SK-N-SH treated with all-trans-retinoic acid at 6 μM for 48 hours (cell line): ENCODE measurements around the gene ZNF697.

ENCODE experiments used
- ATAC-seq: fragments of 200-7000 bp; cut with Tn5 transposase; 3 replicates; pipeline ENCODE4 v1.9.1; 2020; ENCODE audit warnings: mild to moderate bottlenecking, moderate library complexity
- ARNTL ChIP-seq: fragments of 450-650 bp; formaldehyde crosslinking; IDR thresholded peaks from 2 replicates; pipeline ENCODE4 v1.5.0; 2020; ENCODE audit warnings: low read depth, mild to moderate bottlenecking, moderate library complexity, borderline replicate concordance
- BACH2 ChIP-seq: fragments of 250-450 bp; sonication (Bioruptor Pico); IDR thresholded peaks from 2 replicates; pipeline ENCODE4 v1.9.0; 2021; ENCODE audit warnings: mild to moderate bottlenecking, borderline replicate concordance
- CSDC2 ChIP-seq: fragments of 250-450 bp; sonication (Bioruptor Pico); IDR thresholded peaks from 2 replicates; pipeline ENCODE4 v1.5.0; 2020; ENCODE audit warnings: mild to moderate bottlenecking, moderate library complexity
- CSRNP3 ChIP-seq: fragments of 250-450 bp; sonication (Bioruptor Pico); IDR thresholded peaks from 2 replicates; pipeline ENCODE4 v1.5.1; 2021; ENCODE audit warnings: mild to moderate bottlenecking, moderate library complexity
- ESRRG ChIP-seq: fragments of 250-450 bp; sonication (Bioruptor Pico); IDR thresholded peaks from 2 replicates; pipeline ENCODE4 v1.6.1; 2021; ENCODE audit warnings: mild to moderate bottlenecking
- GLIS3 ChIP-seq: fragments of 250-450 bp; sonication (Bioruptor Pico); IDR thresholded peaks from 2 replicates; pipeline ENCODE4 v1.5.0; 2020; ENCODE audit warnings: mild to moderate bottlenecking, moderate library complexity
- ISL1 ChIP-seq: fragments of 250-450 bp; sonication (Bioruptor Pico); IDR thresholded peaks from 2 replicates; pipeline ENCODE4 v2.1.2; 2022; ENCODE audit warnings: mild to moderate bottlenecking, moderate library complexity
- POU6F1 ChIP-seq: fragments of 250-450 bp; sonication (Bioruptor Pico); IDR thresholded peaks from 2 replicates; pipeline ENCODE4 v1.8.0; 2021; ENCODE audit warnings: low read depth, mild to moderate bottlenecking, moderate library complexity, borderline replicate concordance
- PPARA ChIP-seq: fragments of 250-450 bp; sonication (Bioruptor Pico); IDR thresholded peaks from 2 replicates; pipeline ENCODE4 v1.5.0; 2020; ENCODE audit warnings: mild to moderate bottlenecking, borderline replicate concordance
- RARB ChIP-seq: fragments of 250-450 bp; sonication (Bioruptor Pico); IDR thresholded peaks from 2 replicates; pipeline ENCODE4 v1.8.0; 2021; ENCODE audit warnings: mild to moderate bottlenecking, moderate library complexity
- SNAI2 ChIP-seq: fragments of 250-450 bp; sonication (Bioruptor Pico); IDR thresholded peaks from 2 replicates; pipeline ENCODE4 v1.5.0; 2020; ENCODE audit warnings: mild to moderate bottlenecking, moderate library complexity
- TCF4 ChIP-seq: fragments of 250-450 bp; sonication (Bioruptor Pico); IDR thresholded peaks from 2 replicates; pipeline ENCODE4 v1.8.0; 2021; ENCODE audit warnings: mild to moderate bottlenecking, moderate library complexity, borderline replicate concordance
- TOX ChIP-seq: fragments of 250-450 bp; sonication (Bioruptor Pico); IDR thresholded peaks from 2 replicates; pipeline ENCODE4 v1.8.0; 2021; ENCODE audit warnings: mild to moderate bottlenecking, moderate library complexity, borderline replicate concordance
- ZC3H10 ChIP-seq: fragments of 250-450 bp; sonication (Bioruptor Pico); IDR thresholded peaks from 2 replicates; pipeline ENCODE4 v1.5.1; 2021; ENCODE audit warnings: mild to moderate bottlenecking, moderate library complexity
- ZFP3 ChIP-seq: fragments of 250-450 bp; sonication (Bioruptor Pico); IDR thresholded peaks from 2 replicates; pipeline ENCODE4 v1.5.0; 2020; ENCODE audit warnings: mild to moderate bottlenecking, moderate library complexity
- ZNF565 ChIP-seq: fragments of 450-650 bp; formaldehyde crosslinking; conservative IDR thresholded peaks from 2 replicates; pipeline ENCODE4 v1.5.0; 2020; ENCODE audit warnings: low read depth, mild to moderate bottlenecking, moderate library complexity
- ZNF8 ChIP-seq: fragments of 450-650 bp; formaldehyde crosslinking; IDR thresholded peaks from 2 replicates; pipeline ENCODE4 v1.5.0; 2020; ENCODE audit warnings: mild to moderate bottlenecking, moderate library complexity
- TF ChIP-seq, protein P1 (sequence below): fragments of 250-450 bp; sonication (Bioruptor Pico); IDR thresholded peaks from 2 replicates; pipeline ENCODE4 v1.5.1; 2020; ENCODE audit warnings: low read depth, mild to moderate bottlenecking, moderate library complexity
- TF ChIP-seq, protein P2 (sequence below): fragments of 250-450 bp; sonication (Bioruptor Pico); IDR thresholded peaks from 2 replicates; pipeline ENCODE4 v1.8.0; 2020; ENCODE audit warnings: mild to moderate bottlenecking, moderate library complexity, borderline replicate concordance
- TF ChIP-seq, protein P3 (sequence below): fragments of 250-450 bp; sonication (Bioruptor Pico); IDR thresholded peaks from 2 replicates; pipeline ENCODE4 v1.5.0; 2020; ENCODE audit warnings: mild to moderate bottlenecking, moderate library complexity

The ZNF697 gene

GRCh38 chr1:119636491-119637089 is 11.5 kb downstream of the ZNF697 start:
- TF ChIP-seq ARNTL (CRISPR knock-in tag): no peak
- TF ChIP-seq PPARA: no peak
- no peak for TF ChIP-seq RARB (CRISPR knock-in tag)
- TF ChIP-seq, protein P1, sequence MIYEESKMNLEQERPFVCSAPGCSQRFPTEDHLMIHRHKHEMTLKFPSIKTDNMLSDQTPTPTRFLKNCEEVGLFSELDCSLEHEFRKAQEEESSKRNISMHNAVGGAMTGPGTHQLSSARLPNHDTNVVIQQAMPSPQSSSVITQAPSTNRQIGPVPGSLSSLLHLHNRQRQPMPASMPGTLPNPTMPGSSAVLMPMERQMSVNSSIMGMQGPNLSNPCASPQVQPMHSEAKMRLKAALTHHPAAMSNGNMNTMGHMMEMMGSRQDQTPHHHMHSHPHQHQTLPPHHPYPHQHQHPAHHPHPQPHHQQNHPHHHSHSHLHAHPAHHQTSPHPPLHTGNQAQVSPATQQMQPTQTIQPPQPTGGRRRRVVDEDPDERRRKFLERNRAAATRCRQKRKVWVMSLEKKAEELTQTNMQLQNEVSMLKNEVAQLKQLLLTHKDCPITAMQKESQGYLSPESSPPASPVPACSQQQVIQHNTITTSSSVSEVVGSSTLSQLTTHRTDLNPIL: no peak
- no peak for TF ChIP-seq ESRRG (CRISPR knock-in tag)
- TF ChIP-seq ZC3H10 (CRISPR knock-in tag): no peak
- TF ChIP-seq TCF4 (CRISPR knock-in tag): no peak
- TF ChIP-seq POU6F1 (CRISPR knock-in tag): no peak
- TF ChIP-seq ZNF8: no peak
- TF ChIP-seq, protein P2, sequence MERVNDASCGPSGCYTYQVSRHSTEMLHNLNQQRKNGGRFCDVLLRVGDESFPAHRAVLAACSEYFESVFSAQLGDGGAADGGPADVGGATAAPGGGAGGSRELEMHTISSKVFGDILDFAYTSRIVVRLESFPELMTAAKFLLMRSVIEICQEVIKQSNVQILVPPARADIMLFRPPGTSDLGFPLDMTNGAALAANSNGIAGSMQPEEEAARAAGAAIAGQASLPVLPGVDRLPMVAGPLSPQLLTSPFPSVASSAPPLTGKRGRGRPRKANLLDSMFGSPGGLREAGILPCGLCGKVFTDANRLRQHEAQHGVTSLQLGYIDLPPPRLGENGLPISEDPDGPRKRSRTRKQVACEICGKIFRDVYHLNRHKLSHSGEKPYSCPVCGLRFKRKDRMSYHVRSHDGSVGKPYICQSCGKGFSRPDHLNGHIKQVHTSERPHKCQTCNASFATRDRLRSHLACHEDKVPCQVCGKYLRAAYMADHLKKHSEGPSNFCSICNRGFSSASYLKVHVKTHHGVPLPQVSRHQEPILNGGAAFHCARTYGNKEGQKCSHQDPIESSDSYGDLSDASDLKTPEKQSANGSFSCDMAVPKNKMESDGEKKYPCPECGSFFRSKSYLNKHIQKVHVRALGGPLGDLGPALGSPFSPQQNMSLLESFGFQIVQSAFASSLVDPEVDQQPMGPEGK: no peak
- no peak for TF ChIP-seq ISL1 (CRISPR knock-in tag)
- no peak for TF ChIP-seq TOX (CRISPR knock-in tag)
- TF ChIP-seq, protein P3, sequence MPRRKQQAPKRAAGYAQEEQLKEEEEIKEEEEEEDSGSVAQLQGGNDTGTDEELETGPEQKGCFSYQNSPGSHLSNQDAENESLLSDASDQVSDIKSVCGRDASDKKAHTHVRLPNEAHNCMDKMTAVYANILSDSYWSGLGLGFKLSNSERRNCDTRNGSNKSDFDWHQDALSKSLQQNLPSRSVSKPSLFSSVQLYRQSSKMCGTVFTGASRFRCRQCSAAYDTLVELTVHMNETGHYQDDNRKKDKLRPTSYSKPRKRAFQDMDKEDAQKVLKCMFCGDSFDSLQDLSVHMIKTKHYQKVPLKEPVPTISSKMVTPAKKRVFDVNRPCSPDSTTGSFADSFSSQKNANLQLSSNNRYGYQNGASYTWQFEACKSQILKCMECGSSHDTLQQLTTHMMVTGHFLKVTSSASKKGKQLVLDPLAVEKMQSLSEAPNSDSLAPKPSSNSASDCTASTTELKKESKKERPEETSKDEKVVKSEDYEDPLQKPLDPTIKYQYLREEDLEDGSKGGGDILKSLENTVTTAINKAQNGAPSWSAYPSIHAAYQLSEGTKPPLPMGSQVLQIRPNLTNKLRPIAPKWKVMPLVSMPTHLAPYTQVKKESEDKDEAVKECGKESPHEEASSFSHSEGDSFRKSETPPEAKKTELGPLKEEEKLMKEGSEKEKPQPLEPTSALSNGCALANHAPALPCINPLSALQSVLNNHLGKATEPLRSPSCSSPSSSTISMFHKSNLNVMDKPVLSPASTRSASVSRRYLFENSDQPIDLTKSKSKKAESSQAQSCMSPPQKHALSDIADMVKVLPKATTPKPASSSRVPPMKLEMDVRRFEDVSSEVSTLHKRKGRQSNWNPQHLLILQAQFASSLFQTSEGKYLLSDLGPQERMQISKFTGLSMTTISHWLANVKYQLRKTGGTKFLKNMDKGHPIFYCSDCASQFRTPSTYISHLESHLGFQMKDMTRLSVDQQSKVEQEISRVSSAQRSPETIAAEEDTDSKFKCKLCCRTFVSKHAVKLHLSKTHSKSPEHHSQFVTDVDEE: no peak
- no peak for TF ChIP-seq CSRNP3 (CRISPR knock-in tag)
- no peak for TF ChIP-seq ZNF565 (CRISPR knock-in tag)
- no peak for ATAC-seq

DNA sequence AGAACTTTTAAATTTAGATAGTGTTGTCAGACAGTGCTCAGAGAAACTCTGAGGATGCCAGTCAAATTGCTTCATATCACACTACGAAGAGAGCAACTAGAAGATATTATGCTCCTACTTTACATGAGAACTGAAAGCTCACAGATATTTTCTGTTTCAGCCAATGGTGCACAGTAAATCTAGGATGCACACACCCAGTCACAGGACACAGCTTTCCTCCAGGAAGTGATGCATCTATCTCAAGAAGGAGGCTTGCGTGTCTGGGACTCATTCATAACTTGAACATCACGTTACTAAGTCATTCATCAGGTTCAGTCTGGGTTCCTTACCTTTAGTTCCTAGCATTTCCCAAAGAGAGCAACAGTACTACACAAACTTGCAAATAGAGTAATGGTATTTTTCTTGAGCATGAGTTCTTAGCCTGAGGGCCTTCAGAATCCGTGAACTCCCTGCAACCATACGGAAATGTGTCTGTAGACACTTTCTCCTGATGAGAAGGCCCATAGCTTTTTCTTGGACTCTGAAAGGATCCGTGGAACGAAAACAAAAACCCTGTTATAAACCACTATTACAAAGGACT is 12.2 kb downstream of the ZNF697 start:
- no peak for ATAC-seq

GRCh38 chr1:119634016-119634415 is 14.1 kb downstream of the ZNF697 start:
- no peak for ATAC-seq
- no peak for TF ChIP-seq SNAI2 (CRISPR knock-in tag)
- no peak for TF ChIP-seq ZNF565 (CRISPR knock-in tag)
- no peak for TF ChIP-seq GLIS3 (CRISPR knock-in tag)
- TF ChIP-seq, protein P2: no peak
- no peak for TF ChIP-seq ZNF8
- TF ChIP-seq CSDC2: no peak
- no peak for TF ChIP-seq BACH2 (CRISPR knock-in tag)
- no peak for TF ChIP-seq ARNTL (CRISPR knock-in tag)
- no peak for TF ChIP-seq ZFP3 (CRISPR knock-in tag)
- no peak for TF ChIP-seq TOX (CRISPR knock-in tag)
- TF ChIP-seq TCF4 (CRISPR knock-in tag): no peak
- no peak for TF ChIP-seq ZC3H10 (CRISPR knock-in tag)

More for the DNA sequence above, 12.2 kb downstream of the ZNF697 start:
- TF ChIP-seq CSRNP3 (CRISPR knock-in tag): no peak
- TF ChIP-seq BACH2 (CRISPR knock-in tag): no peak
- no peak for TF ChIP-seq ESRRG (CRISPR knock-in tag)
- no peak for TF ChIP-seq ARNTL (CRISPR knock-in tag)
